GM21737 (cell line): ENCODE data around the gene FAM234B.
"Not testable (repeated sequence)": the region's sequence is repeated elsewhere in the genome, so short reads cannot be mapped to it uniquely, and the experiment has no call there.

Source experiments
- ATAC-seq: cut with Tn5 transposase; IDR thresholded peaks from one replicate; pipeline ENCODE4 v1.9.1; 2021; ENCODE audit warnings: mild to moderate bottlenecking, moderate library complexity; ENCODE audit not compliant: unreplicated experiment

Gene FAM234B

DNA sequence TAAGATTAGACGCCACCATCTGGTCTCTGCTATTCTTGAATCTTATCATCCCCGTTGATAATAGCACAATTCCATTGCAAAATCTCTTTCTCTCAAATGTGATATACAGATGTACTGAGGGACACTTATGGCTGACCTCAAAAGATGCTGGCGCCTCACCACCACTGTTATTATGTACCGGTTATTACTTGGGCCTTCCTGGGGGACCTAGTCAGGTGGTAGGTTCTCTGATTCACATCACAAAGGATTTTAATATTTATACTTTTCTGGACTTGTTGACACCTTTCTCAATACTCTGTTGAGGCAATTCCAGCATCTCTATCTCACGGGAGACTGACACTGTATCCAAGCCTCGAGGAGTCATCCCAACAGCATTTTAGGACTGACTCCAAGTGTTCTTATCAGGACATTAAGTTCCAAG, 21.3 kb upstream of the FAM234B start:
- no peak for ATAC-seq

DNA sequence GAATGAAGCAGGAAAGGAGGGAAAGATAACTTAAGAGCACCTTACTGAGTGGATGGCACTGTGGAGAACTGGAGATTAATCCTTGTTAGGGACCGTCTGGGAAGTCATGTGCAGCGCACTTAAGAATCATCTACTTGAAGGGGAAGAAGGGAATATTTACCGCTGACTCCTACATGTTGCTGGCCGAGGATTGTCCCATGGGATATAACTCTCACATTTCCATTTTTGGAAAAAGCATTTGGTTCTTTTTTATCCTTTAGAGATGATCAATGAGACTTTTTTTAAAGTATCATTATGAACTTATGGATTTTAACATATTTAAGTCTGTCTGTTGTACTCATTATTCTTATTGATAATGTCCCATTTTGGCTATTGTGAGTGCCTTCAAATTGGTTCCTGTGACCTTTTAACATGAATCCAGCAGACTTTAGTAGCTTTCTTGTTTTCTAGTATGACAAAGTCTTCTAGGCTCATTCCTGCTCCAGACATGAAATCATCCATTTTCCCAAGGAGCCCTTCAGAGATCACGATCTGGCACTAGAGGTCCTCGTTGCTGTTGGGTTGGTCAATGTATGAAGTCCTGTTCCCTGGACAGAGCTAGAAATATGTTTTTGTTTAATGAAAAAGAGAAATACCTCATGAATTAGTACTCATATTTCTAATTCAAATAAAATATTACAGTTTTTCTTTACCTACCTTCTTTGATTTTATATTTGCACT, 20.2 kb upstream of the FAM234B start:
- ATAC-seq = no peak

DNA sequence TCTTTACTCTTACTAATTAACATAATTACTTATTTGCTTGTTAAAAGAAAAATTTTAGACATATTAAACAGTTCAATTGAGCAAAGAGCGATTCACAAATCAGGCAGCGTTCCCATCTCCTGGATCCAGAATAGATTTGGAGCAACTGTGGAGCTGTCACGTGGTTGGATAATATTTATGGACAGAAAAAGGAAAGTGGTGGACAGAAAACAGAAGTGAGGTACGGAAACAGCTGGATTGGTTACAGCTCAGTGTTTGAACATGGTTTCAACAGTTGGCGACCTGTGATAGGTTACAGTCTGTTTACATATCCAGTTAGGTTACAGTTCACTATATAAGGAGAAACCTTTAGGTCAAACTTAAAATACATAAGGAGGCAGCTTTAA, 19.7 kb upstream of the FAM234B start:
- ATAC-seq = no peak

DNA sequence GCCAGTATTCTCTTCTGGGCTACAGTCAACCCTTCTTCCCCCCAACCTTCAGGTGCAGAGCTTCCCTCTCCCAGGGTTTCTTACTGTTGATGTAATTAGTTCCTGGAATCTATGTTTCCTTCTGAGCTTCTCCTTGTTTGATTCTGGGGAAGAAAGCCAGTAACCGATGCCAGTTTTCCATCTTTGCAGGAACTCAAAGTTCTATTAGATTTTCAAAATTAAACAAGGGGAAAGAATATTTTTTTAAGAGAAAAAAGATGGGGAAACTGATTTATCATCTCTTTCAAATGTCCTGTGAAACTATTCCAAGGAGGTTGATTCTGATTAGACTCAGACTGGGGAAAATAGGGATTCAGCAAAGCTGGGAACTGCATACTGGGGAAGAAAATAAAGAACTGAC, 17.9 kb upstream of the FAM234B start:
- no peak for ATAC-seq

DNA sequence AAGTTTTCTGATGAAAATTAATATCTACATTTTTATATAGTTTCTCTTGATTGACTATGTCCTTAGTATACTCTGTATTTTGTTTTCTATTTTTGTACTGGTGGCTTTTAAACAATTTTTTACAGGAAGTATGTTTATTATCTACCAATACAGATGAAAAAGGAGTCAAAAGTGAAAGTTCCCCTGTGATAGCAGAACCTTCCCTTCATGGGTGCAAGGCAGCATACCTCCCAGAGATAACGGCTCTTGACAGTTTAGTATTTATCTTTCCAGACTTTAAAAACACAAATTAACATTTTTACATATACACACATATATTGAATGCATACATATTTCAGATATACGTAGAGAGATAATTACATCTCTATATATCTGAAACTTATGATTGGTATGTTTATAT, 17.1 kb upstream of the FAM234B start:
- ATAC-seq = no peak

DNA sequence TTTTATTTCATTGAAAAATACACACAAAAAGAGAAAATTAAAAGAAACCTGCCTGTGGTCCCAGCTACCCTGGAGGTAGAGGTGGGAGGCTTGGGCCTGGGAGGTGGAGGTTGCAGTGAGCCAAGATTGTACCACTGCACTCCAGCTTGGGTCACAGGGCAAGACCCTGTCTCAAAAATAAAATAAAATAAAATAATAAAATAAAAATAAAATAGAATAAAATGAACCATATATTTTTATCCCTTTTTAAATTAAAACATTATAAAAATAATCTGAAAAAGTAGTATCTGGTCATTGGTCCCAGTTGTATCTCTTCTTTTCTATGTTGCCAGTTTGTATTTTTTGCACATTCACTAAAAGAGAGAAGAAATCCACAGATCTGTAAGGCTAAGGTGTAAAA, 16.7 kb upstream of the FAM234B start:
- ATAC-seq = no peak

DNA sequence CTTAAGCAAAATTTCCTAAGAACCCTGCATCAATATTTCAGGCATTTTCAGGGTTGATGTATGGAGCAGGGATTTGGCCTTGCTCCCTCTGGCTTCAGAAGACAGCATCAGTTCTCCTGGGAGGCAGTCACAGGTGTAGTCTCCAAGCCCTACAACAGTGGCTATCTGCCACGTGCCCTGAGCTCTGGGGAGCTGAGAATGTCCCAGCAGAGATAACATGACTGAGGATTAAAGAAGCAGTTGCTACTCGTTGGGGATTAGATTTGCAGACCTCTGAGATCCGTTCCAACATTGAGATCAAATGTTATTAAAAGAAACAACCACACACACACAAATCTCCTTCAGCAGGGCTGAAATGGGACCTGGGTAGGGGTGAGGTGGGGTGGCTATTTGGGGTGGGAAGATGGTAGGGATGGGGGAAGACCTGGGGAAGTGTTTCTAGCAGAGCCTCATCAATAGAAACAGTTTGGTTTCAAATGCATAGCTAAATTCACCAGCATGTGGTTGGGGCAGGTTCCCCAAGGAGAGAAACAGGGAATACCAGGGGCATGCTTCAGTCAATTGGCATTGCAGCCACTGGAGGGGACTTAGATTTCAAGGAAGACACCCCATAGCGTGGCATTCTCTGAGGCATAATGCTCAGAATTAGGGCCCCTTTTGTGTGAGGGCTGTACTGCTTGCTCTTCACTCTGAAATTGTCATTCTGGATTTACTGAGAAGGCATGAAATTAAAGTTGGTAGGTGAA, 15.2 kb upstream of the FAM234B start:
- ATAC-seq = no peak

DNA sequence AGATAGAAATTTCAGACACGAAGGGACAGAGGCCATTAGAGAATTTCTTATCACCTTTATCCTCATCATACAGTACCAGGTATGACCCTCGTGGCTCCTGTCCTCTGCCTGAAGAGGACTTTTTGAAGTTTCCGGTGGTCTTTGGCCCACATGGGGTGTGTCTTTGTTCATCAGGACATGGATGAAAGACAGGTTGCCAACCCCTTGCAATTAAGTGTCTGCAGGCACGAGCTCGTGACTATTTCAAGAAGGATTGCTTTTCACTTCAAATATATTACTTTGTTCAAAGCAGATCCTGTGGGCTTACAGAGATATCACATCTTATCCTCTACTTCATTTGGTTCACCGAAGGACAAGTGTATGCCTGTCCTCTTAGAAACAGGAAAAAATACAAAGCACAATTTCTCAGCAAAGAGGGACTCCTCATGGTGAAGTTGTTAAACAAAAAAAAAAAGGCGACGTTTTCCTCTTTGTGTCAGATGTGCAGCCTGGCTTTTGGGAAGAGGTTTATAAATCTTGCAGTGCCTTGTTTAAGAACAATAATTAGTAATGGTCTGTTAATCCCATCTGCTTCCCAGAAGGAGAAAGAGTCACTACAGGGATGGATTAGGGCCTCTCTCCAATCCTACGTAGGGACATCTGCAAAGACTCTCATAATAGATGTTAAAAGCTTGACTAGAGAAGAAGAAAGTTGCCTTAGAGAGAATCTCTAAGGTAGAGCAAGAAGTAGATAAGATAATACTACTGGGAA, 13.5 kb upstream of the FAM234B start:
- no peak for ATAC-seq

DNA sequence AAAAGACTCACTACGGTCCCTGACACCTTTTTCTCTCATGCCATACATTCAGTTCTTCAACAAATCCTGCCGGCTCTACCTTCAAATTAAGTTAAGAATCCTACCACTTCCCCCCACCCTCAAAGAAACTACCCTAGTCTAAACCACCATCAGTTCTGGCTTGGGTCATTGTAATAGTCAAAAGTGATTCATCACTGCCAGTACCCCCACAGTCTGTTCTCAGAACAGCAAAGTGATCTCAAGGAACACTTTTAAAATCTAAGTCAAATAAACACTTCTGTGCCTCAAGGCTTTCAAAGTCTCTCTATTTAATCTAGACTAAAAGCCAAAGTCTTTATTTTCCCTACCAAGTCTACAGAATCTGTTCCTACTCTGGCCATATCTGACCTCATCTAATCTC, 12.0 kb upstream of the FAM234B start:
- no peak for ATAC-seq

DNA sequence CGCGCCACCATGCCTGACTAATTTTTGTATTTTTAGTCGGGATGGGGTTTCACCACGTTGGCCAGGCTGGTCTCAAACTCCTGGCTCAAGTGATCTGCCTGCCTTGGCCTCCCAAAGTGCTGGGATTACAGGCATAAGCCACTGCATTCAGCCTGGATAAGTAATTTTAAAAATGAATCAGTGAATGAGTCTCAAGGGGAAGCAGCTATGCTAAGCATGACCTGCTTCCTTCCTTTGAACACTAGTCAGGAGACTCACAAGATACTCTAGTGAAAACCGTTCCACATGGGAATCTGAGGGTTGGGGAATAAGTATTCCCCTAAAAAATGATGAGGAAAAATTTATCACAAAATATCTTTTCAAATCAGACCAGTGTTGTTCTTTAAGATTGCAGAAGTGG, 10.7 kb upstream of the FAM234B start:
- ATAC-seq = no peak

DNA sequence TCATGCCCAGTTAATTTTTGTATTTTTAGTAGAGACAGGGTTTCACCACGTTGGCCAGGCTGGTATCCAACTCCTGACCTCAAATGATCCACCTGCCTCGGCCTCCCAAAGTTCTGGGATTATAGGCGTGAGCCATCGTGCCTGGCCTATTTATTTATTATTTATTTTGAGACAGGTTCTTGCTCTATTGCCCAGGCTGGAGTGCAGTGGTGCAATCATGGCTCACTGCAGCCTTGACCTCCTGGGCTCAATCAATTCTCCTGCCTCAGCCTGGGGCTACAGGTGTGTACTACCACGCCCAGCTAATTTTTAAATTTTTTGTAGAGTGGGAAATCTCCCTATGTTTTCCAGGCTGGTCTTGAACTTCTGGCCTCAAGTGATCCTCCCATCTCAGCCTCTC, 8.8 kb upstream of the FAM234B start:
- ATAC-seq = not testable (repeated sequence)

DNA sequence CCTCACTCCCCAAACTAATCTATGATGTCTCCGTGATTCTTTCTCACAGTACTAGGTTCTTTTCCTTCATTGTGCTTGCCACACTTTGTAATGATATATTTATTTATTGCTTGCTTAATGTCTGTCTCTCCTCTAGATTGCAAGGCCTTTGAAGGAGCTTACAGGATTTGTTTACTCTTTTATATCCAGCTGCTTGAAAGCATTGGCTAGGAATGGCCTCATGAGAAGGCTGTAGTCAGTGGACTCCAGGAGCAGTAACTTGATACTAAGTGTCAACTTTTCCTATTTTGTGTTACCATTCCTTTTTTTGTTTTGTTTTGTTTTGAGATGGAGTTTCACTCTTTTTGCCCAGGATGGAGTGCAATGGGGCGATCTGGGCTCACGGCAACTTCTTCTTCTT, 7.3 kb upstream of the FAM234B start:
- no peak for ATAC-seq

DNA sequence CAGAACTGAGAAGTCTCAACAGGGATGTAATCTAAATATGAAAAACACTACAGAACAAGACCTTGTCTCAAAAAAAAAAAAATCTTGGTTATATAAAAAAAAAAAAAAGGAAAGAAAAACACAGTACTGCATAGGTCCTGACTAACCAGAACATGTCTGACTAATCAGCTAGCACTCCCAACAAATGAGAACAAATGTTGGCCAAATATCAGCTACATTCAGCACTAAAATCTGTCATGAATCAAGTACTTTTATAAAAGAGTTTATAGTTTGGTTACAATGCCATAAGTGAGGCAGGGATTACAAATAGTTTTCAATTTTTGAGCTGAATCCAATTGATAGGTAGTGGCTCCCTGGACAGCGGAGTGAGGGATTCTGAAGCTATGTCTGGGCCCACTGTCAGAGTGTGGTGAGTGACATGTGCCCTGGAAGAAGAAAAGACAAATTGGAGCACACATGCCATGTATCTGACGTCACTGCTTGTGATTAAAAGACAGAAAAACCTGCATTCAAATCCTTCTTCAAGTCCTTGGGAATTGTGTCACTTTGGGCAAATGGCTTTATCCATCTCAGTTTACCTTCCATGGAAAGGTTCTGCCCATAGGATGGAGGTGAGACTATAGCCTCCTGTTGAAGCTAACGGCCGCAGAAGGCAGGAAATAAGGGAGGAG, 5.6 kb upstream of the FAM234B start:
- ATAC-seq = no peak

DNA sequence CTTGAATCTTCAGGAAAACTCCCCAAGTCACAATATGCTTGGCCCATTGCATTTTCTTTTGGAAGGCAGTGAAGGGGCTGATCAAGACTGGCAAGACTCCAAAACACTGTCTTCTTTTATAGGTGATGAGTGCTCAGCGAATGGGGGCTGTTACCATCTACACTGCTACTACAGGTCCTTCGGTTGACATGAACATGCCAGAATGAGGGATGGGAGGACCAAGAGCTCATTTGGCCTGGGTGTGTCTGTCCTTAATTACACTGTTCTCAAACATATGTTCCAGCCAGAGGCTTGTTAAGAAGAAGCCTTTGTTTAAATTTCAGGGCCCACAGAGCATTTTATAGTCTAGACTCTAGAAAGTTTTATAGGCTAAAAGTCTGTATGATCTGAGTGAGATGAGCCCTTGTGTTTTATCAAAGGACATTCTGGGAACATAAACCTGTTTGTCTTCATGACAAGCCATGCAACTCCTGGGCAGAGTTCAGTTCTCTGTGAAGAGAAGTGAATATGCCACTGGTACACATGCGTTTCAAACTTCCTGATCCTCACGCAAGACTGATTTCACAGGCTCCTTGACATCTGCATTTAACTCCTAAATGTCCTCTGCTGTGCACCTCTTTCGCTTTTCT, 4.7 kb upstream of the FAM234B start:
- ATAC-seq = no peak

DNA sequence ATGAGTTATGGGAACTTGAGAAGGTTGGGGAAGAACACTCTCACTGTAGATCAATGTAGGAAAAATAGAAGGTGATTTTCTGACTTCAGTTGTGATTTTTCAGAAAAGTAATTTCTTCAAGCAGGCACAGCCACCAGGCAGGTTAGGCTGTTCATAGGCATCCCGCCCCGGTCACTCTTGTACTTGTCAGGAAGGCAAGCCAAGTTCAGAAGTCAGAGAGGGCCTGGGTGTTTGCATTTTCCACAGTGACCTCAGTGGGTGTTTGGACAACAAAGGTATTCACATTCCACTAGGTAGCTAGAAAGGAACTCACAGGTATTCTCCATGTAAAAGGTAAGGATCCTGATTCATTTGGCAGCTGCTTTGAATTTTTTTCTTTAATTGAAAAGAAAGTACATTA, 3.0 kb upstream of the FAM234B start:
- ATAC-seq = no peak

DNA sequence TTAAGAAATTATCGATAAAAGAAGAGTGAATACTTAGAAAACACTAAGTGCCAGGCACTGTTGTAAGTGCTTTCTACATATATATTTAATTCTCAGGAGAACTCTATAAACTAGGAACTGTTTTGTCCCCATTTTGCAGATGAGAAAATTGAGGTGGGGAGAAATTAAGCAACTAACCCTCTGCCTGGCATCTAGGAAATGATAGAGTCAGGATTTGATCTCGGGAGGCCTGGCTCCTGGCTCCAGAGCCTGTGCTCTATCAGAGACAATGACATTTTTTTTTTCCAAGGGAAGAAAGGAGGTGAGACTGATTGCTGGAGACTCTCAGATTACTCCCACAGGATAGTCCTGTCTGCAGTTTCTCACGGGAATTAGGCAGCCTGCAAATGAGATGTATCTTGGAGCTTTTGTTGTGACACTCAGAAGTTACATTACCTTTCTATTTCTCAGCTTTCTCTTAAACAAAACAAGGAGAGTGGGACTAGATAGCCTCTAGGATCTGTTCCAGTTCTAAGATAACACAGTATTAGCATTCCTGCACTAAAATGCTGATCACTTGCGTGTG, 1.4 kb upstream of the FAM234B start:
- ATAC-seq = no peak

DNA sequence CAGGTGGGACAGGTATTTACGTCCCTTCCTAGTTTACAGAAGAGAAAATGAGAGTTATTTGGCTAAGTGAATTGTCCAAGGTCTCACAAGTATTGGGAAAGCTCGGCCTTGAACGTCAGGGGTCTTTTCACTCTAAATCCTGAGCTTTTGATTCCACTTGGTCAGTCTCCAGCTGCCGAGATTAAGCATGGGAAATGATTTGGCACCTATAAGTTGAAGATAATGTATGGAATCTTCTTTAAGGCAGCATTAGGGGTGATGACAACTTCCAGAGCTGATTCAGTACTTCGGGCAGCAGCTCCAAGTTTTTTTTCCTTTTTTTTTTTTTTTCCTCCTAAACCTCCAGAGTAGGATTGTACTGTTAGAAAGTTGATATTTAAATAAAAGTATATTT, 722 bp downstream of the FAM234B start:
- ATAC-seq = no peak

DNA sequence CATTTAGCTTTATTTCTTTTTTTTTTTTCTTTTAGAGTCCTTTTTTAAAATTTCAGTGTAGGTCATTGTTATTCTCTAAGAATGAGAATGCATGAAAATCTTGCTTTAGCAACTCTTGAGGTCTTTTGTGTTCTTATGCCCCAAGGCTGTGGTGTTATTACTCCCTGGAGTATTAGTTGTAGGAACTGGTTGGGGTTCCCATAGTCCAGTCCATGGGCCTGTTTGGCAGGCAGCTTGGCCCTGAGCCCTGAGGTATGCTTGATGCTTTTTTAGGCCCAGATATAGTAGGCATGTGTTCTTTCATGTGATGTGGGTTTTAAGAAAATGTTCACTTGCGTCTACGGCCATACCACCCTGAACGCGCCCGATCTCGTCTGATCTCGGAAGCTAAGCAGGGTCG, 1.6 kb downstream of the FAM234B start:
- ATAC-seq = no peak

DNA sequence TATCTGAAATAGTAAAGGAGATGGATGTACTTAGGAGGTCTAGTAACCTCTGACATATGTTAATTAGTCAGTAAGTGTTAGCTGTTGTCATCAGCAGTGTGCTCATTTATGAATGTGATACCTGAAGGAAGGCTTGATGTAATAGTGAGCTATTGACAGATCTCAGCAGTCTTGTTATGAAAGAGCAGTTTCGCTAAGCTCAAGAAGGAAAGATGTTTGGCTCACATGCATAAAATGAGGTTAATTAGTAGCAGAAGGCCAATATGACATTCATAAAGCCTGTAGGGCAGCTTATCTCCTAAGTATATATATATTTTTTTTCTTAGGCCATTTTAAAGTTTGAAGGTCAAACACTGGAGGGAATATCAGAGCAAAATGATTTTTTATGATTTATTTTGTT, 2.8 kb downstream of the FAM234B start:
- ATAC-seq = no peak

DNA sequence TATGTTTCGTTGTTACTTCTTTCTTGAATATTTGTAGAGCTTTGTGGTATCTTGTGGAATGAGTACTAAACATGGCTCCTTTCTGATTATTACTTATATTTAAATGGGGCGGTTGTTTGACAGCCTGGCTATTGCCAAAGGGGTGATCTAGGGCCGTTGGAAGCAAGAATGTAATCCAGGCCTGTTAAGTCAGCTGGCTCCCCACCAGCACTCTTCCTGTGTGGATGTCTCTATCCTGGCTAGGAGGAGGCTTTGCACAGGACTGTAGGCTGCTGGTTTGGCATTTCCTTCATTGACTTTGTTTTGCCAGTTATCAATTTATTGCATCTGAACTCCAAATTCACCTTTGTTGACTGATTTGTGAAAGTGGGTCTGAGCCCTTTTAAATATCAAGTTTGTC, 5.6 kb downstream of the FAM234B start:
- ATAC-seq = no peak

DNA sequence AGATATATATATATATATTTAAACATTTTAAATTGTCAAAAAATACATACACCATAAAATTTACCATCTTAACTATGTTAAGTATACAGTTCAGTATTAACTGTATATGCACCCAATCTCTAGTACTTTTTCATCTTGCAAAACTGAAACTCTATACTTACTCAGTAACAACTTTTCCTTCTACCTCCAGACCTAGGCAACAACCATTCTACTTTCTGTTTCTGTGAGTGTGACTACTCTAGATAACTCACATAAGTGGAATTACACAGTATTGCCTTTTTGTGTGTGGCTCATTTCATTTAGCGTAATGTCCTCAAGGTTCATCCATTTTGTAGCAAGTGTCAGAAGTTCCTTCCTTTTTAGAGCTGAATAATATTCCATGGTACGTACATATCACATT, 8.2 kb downstream of the FAM234B start:
- no peak for ATAC-seq
